Endothelial cell of umbilical vein (primary cell): ENCODE measurements around the gene AURKAIP1. TPM values are rescaled to one million over a fixed set of nuclear protein-coding genes. Genes with fewer than 3 reads are reported as not detected.

Experiments
- BruUV-seq: library from RNA; stranded (reverse); fragments of 400-500 nt; replicated peaks from 2 replicates; lab custom pipeline; 2021; lab: Mats Ljungman, UMichigan
- CTCF ChIA-PET: fragments of 300-600, 350-600 bp; sonication (Branson Sonifier 250); formaldehyde crosslinking; loops from one replicate; lab custom pipeline; 2021; ENCODE audit warnings: antibody characterized with exemption, inconsistent platforms; lab: Charles Lee
- POLR2A ChIA-PET: fragments of 300-600, 350-600 bp; sonication (Branson Sonifier 250); formaldehyde crosslinking; loops from one replicate; lab custom pipeline; 2021; ENCODE audit warnings: antibody characterized with exemption, inconsistent platforms; lab: Charles Lee
- DNase-seq: peaks from one replicate; pipeline ENCODE4 v3.0.0-alpha.2; 2011; ENCODE audit warnings: low read depth, low spot score
- FAIRE-seq: peaks from 2 replicates; lab custom pipeline; 2011; peaks lifted over from hg19 to GRCh38; lab: Jason Lieb, UNC
- H2AFZ ChIP-seq: 2 replicates; pipeline ENCODE4 v1.6.0; 2012; ENCODE audit warnings: low read depth, low read length, control low read depth, inconsistent platforms
- H3K27ac ChIP-seq: 2 replicates; pipeline ENCODE4 v1.5.1; 2011; ENCODE audit warnings: low read depth, mild to moderate bottlenecking, control low read depth, low read length, moderate library complexity; ENCODE audit not compliant: insufficient read depth
- H3K27me3 ChIP-seq, 2 experiments: 2 replicates each; pipeline versions ENCODE4 v1.6.0 to v1.6.1; 2011; ENCODE audit warnings: low read length in 2 of 2, mixed read lengths in 1 of 2; ENCODE audit not compliant: control insufficient read depth in 2 of 2, insufficient read depth in 2 of 2
- H3K36me3 ChIP-seq, 2 experiments: 2 replicates in 1 of 2; 3 replicates in 1 of 2; pipeline ENCODE4 v1.5.1; 2011; ENCODE audit warnings: low read length in 2 of 2, mild to moderate bottlenecking in 1 of 2, moderate library complexity in 1 of 2; ENCODE audit not compliant: control insufficient read depth in 2 of 2, insufficient read depth in 2 of 2; ENCODE audit errors: extremely low read depth in 1 of 2
- H3K4me1 ChIP-seq: 3 replicates; pipeline ENCODE4 v1.5.1; 2011; ENCODE audit warnings: mild to moderate bottlenecking, low read length; ENCODE audit not compliant: control insufficient read depth, insufficient read depth; ENCODE audit errors: extremely low read depth
- H3K4me2 ChIP-seq: 2 replicates; pipeline ENCODE4 v1.6.1; 2011; ENCODE audit warnings: low read length, control low read depth, mixed read lengths; ENCODE audit not compliant: insufficient read depth
- H3K4me3 ChIP-seq, 3 experiments: fragments of 200-600 bp in 1 of 3; sonication (generic), shearing (Covaris generic) in 1 of 3; replicated peaks in 1 of 3; 2 replicates each; pipeline ENCODE4 v1.5.1; 2011 to 2016; ENCODE audit warnings: control low read depth in 3 of 3, low read length in 3 of 3, mild to moderate bottlenecking in 2 of 3, inconsistent platforms in 1 of 3, low read depth in 1 of 3, moderate library complexity in 1 of 3; ENCODE audit not compliant: insufficient read depth in 1 of 3
- H3K79me2 ChIP-seq: 2 replicates; pipeline ENCODE4 v1.6.0; 2012; ENCODE audit warnings: low read length, inconsistent platforms; ENCODE audit not compliant: control insufficient read depth, insufficient read depth
- H3K9ac ChIP-seq: replicated peaks from 2 replicates; pipeline ENCODE3; 2011; ENCODE audit warnings: low read length, control low read depth; ENCODE audit not compliant: insufficient read depth; ENCODE audit errors: extremely low read depth
- H3K9me1 ChIP-seq: replicated peaks from 3 replicates; pipeline ENCODE4 v1.6.0; 2011; ENCODE audit warnings: mild to moderate bottlenecking, low read length; ENCODE audit not compliant: control insufficient read depth, insufficient read depth; ENCODE audit errors: extremely low read depth
- H3K9me3 ChIP-seq: replicated peaks from 2 replicates; pipeline ENCODE4 v1.5.1; 2012; ENCODE audit warnings: low read length, inconsistent platforms; ENCODE audit not compliant: control insufficient read depth, insufficient read depth
- H4K20me1 ChIP-seq: replicated peaks from 2 replicates; pipeline ENCODE3; 2011; ENCODE audit warnings: mild to moderate bottlenecking, low read length; ENCODE audit not compliant: control insufficient read depth, insufficient read depth; ENCODE audit errors: extremely low read depth
- FOS ChIP-seq: IDR thresholded peaks from 2 replicates; pipeline ENCODE4 v1.6.1; 2011; ENCODE audit warnings: mild to moderate bottlenecking, low read length, moderate library complexity, borderline replicate concordance; ENCODE audit not compliant: insufficient read depth
- GATA2 ChIP-seq: IDR thresholded peaks from 2 replicates; pipeline ENCODE4 v1.7.0; 2011; ENCODE audit warnings: low read depth, mild to moderate bottlenecking, moderate library complexity, mixed read lengths, low read length; ENCODE audit not compliant: insufficient read length, insufficient read depth
- JUN ChIP-seq: IDR thresholded peaks from 2 replicates; pipeline ENCODE4 v1.6.1; 2011; ENCODE audit warnings: borderline replicate concordance, low read depth; ENCODE audit not compliant: insufficient read length, insufficient read depth
- MYC ChIP-seq: IDR thresholded peaks from one replicate; pipeline ENCODE4 v1.6.1; 2011; ENCODE audit warnings: mild to moderate bottlenecking, low read depth, low read length
- POLR2A ChIP-seq: IDR thresholded peaks from 2 replicates; pipeline ENCODE4 v1.6.1; 2012; ENCODE audit warnings: low read depth, mild to moderate bottlenecking, control low read depth, low read length
- POLR2AphosphoS5 ChIP-seq: IDR thresholded peaks from 2 replicates; pipeline ENCODE4 v1.6.1; 2012; ENCODE audit warnings: low read depth, mild to moderate bottlenecking, control low read depth, low read length, moderate library complexity; ENCODE audit not compliant: insufficient read depth
- dilution Hi-C: fragments of 300-500 bp; cut with MboI; formaldehyde crosslinking; loops from one replicate; pipeline ENCODE4 v1.15.0; 2019; ENCODE audit warnings: low sequenced_read_pairs; ENCODE audit not compliant: extremely low pct_ligation_motif_present
- intact Hi-C: fragments of 100-400 bp; cut with micrococcal nuclease; formaldehyde crosslinking; loops from one replicate; pipeline ENCODE4 v1.10.0; 2022
- polyA plus RNA-seq, 4 experiments: library from polyadenylated mRNA; depleted of rRNA in 3 of 4; stranded (reverse) in 3 of 4; unstranded in 1 of 4; fragments of >200 nt; gene quantifications; 2 replicates each; pipeline versions ENCODE4 v1.2.1 to v1.2.3, GENCODE V29; 2011 to 2012; ENCODE audit warnings: missing spikeins in 1 of 4
- total RNA-seq: library from RNA; stranded (reverse); gene quantifications from 2 replicates; pipeline ENCODE4 v1.2.3, GENCODE V29; 2021
- TF ChIP-seq, protein P1 (sequence below), 2 donors: IDR thresholded peaks; 1 replicate in 1 of 2; 2 replicates in 1 of 2; pipeline ENCODE4 v1.5.1; 2011; ENCODE audit warnings: low read length in 2 of 2, mild to moderate bottlenecking in 2 of 2, moderate library complexity in 2 of 2, control low read depth in 1 of 2, inconsistent platforms in 1 of 2, low read depth in 1 of 2; ENCODE audit not compliant: insufficient read depth in 1 of 2; ENCODE audit errors: extremely low read depth in 1 of 2
- TF ChIP-seq, protein P2 (sequence below): IDR thresholded peaks from 2 replicates; pipeline ENCODE4 v1.6.1; 2011; ENCODE audit not compliant: insufficient read depth, insufficient read length

Gene AURKAIP1
- total and polyA plus RNA-seq, 2 donors (not counting 3 experiments of a cell fraction or from before 2014, with no cell fraction given) = 73.3 to 151 TPM

DNA sequence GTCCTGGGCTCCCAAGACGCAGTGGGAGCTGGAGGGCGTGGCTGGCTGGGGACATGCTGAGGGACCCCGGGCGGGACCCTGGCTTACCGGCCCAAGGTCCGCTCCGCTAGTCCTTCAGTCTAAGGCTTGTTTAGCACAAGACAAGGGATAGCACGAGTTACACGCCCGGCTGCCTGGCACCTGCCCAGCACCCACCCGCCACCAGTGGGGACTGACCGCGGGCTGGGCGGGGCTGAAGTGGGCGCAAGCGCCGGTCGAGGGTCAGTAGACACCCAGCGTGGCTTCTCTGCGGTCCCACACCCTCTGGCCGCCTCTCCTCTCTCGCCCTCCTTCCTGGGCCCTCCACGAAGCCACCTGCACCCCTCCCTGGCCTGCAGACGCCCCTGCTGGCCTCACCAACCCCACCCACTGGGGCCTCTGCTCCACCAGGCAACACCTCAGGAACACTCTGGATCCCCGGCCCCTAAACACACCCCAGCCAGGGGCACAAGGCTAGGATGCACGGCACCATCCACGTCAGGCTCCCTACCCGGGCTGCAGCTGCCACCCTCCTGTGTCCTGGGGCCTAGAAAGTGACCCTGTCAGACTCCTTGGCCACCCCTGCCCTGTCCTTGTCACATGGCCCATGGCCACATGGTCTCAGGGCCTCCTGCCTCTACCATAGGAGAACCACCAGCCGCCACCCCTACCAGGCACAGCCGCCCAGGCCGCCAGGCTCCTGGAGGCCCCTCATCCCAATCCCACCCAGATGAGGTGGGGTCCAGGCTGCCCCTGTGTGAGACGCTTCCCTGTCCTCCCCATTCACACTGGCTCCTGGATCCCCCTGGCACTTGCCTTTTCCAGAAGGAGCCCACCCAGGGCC lies 37.8 kb downstream of the AURKAIP1 start:
- no TSS peak for BruUV-seq
- CTCF ChIA-PET = interaction anchor here (1.7 kb wide), 1 partner anchor 11 kb away, joined by 4 read pairs; no protein-coding TSS in a partner anchor

More for the DNA sequence above, 37.8 kb downstream of the AURKAIP1 start:
- DNase-seq (no peak), FAIRE-seq (no peak)
- Histone ChIP-seq H3K9me3 (no peaks in the 10 kb centered on the region), H3K4me1 (no peaks in the 10 kb centered on the region), H3K27ac (no peak overlapping the region), H3K27me3 (no peaks in the 10 kb centered on the region), H3K36me3 (peaks cover 0 to 17% of the 10 kb centered on the region in 2 experiments), H3K9me1 (no peaks in the 10 kb centered on the region), H2AFZ (no peak overlapping the region), H3K79me2 (no peaks in the 10 kb centered on the region), H4K20me1 (no peaks in the 10 kb centered on the region), H3K4me3 (no peak overlapping the region), H3K4me2 (no peak overlapping the region), H3K9ac (no peak overlapping the region)
- TF ChIP-seq GATA2 (no peak), POLR2AphosphoS5 (no peak), POLR2A (no peak), FOS (no peak), MYC (no peak), JUN (no peak)
- TF ChIP-seq, protein P1, sequence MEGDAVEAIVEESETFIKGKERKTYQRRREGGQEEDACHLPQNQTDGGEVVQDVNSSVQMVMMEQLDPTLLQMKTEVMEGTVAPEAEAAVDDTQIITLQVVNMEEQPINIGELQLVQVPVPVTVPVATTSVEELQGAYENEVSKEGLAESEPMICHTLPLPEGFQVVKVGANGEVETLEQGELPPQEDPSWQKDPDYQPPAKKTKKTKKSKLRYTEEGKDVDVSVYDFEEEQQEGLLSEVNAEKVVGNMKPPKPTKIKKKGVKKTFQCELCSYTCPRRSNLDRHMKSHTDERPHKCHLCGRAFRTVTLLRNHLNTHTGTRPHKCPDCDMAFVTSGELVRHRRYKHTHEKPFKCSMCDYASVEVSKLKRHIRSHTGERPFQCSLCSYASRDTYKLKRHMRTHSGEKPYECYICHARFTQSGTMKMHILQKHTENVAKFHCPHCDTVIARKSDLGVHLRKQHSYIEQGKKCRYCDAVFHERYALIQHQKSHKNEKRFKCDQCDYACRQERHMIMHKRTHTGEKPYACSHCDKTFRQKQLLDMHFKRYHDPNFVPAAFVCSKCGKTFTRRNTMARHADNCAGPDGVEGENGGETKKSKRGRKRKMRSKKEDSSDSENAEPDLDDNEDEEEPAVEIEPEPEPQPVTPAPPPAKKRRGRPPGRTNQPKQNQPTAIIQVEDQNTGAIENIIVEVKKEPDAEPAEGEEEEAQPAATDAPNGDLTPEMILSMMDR (IDR thresholded peaks at IDR 0.05; ENCODE audit: extremely low read depth in 1 of 2, insufficient read depth in 1 of 2, low read depth in 1 of 2, low read length in 2 of 2) = no peak
- TF ChIP-seq, protein P2, sequence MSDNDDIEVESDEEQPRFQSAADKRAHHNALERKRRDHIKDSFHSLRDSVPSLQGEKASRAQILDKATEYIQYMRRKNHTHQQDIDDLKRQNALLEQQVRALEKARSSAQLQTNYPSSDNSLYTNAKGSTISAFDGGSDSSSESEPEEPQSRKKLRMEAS = no peak
- dilution Hi-C loops (no loop called here), intact Hi-C loops (no loop called here)
- POLR2A ChIA-PET = no interaction called here
